ENCODE data around the gene DPH3. TPM values are rescaled to one million over a fixed set of nuclear protein-coding genes. Genes with fewer than 3 reads are reported as not detected.
A peak's percentile ranks its signal among the peaks of the same experiment; 100 is the strongest.

The DPH3 gene
- total RNA-seq, 1 donor from 2014 or later = 25.9 TPM

DNA sequence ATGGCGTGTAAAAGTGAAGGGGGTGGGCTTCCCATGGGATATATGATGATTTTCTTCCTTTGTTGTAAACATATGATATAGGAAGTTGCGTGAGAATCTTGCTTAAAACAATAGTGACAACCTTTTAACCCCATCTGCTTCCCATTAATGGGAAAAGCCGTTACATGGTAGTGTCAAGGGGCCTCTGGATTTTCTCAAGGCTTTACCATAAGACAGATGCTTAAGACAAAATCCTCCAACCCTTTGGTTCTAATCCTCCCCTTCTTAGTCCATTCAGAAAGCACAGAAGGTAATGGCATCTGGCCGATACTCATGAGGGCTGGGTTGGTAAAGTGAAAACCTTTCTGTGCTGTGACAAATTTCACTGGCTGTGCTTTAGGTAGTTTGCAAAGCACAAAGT is 25.0 kb downstream of the DPH3 start:
- no peak overlapping the region for H3K4me3 ChIP-seq
- H3K36me3 ChIP-seq = no peaks in the 10 kb centered on the region
- no peak overlapping the region for H3K27ac ChIP-seq (replicated peaks)
- no peaks in the 10 kb centered on the region for H3K9me3 ChIP-seq (replicated peaks)
- TF ChIP-seq, protein P1, sequence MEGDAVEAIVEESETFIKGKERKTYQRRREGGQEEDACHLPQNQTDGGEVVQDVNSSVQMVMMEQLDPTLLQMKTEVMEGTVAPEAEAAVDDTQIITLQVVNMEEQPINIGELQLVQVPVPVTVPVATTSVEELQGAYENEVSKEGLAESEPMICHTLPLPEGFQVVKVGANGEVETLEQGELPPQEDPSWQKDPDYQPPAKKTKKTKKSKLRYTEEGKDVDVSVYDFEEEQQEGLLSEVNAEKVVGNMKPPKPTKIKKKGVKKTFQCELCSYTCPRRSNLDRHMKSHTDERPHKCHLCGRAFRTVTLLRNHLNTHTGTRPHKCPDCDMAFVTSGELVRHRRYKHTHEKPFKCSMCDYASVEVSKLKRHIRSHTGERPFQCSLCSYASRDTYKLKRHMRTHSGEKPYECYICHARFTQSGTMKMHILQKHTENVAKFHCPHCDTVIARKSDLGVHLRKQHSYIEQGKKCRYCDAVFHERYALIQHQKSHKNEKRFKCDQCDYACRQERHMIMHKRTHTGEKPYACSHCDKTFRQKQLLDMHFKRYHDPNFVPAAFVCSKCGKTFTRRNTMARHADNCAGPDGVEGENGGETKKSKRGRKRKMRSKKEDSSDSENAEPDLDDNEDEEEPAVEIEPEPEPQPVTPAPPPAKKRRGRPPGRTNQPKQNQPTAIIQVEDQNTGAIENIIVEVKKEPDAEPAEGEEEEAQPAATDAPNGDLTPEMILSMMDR (IDR thresholded peaks at IDR 0.05; ENCODE audit: borderline replicate concordance) = no peak
- no peaks in the 10 kb centered on the region for H3K27me3 ChIP-seq (ENCODE audit: low read depth)
- intact Hi-C loops (cut with micrococcal nuclease) = loop anchor here (10.0 kb wide), 1 partner anchor 615 kb away; no protein-coding TSS in a partner anchor
- peaks cover 50% of the 10 kb centered on the region for H3K4me1 ChIP-seq
- DNase-seq = no peak

DNA sequence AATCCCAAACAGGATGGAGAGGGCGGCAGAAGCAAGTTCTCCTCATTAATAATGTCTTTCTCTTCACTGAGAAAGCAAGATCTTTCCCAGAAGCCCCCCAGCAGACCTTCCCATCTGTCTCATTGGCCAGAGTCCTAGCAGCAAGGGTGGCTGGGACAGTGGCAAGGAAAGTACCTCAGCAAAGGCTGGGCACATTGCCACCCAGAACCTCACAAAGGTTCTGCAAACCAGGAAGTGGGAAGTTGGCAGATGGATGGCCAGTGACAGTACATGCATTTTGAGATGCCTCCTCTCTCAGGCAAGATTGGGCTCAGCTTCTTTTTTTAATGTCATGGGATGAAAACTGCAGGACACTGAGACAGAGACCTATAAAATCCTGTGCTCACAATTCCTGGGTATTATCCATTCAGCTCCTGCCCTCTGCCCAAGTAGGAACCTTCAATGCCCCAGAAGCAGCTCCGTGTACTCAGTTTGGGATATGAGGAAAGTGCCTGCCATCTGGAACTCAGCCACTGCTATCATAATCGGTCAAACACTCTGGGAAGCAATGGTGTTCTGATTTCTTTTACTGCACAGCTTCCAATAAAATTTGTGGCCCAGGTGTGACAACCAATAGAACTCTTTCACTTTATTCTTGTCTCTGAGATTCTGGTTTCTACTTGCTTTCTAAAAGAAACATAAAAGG is 25.5 kb downstream of the DPH3 start:
- Histone ChIP-seq H3K36me3 (no peaks in the 10 kb centered on the region), H3K4me1 (peaks cover 44% of the 10 kb centered on the region), H3K27ac (replicated peaks) (no peak overlapping the region), H3K27me3 (ENCODE audit: low read depth) (no peaks in the 10 kb centered on the region), H3K9me3 (replicated peaks) (no peaks in the 10 kb centered on the region), H3K4me3 (no peak overlapping the region)
- intact Hi-C loops (cut with micrococcal nuclease) = no loop called here
- no peak for DNase-seq
- TF ChIP-seq, protein P1 (IDR thresholded peaks at IDR 0.05; ENCODE audit: borderline replicate concordance) = no peak

DNA sequence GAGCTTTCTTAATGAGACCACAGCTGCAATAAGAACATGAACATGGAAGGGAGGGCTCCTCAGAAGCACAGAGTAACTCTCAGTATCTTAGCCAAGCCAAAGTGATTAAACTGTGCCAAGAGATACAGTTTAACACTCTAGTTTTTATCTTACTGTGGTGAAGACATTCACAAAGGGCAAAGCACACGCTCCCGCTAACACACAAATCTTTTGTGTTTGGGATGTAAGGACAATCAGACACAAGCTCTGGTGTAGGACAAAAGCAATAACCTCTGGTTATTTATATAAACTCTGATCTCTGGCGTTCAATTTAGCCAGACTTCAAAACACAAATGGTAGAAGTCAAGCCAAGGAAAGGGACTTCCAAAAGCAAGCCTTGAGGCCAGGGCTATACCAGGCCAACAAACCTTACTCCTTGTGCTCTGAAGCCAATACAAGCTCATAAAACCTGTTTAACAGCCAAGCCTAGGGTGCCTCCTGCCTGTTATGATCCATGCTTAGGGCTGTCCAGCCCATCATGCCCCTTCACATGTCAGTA is 27.8 kb downstream of the DPH3 start:
- no peaks in the 10 kb centered on the region for H3K36me3 ChIP-seq
- DNase-seq = no peak
- peaks cover 36% of the 10 kb centered on the region for H3K4me1 ChIP-seq
- no peaks in the 10 kb centered on the region for H3K9me3 ChIP-seq (replicated peaks)
- H3K27me3 ChIP-seq (ENCODE audit: low read depth) = no peaks in the 10 kb centered on the region
- intact Hi-C loops (cut with micrococcal nuclease) = no loop called here
- H3K4me3 ChIP-seq = no peak overlapping the region
- H3K27ac ChIP-seq (replicated peaks) = peak overlapping the region; percentile 34
- TF ChIP-seq, protein P1 (IDR thresholded peaks at IDR 0.05; ENCODE audit: borderline replicate concordance) = no peak

DNA sequence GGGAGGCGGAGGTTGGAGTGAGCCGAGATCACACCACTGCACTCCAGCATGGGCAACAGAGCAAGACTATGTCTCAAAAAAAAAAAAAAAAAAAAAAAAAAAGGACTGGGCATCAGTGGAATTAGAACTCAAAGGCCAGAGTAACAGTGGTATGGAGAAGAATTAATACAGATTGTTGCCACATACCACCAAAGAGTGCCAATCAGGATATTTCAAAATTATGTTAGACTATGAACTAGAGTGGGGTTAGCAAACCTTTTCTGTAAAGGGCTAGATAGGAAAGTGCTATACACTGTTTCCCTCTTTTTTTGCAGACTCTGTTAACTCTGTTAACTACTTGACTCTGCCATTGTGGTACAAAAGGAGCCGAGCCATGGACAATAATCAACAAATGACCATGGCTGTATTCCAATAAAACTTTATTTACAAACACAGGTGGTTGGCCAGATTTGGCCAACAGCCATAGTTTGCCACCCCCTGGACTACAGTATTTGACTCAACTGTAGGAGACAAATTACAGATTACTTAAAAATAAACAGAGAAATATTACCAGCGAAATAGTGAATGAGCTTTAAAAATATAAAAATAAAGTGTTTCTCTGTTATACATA is 28.6 kb downstream of the DPH3 start:
- H3K27me3 ChIP-seq (ENCODE audit: low read depth) = no peaks in the 10 kb centered on the region
- no peaks in the 10 kb centered on the region for H3K9me3 ChIP-seq (replicated peaks)
- no peaks in the 10 kb centered on the region for H3K36me3 ChIP-seq
- TF ChIP-seq, protein P1 (IDR thresholded peaks at IDR 0.05; ENCODE audit: borderline replicate concordance) = no peak
- DNase-seq = no peak
- H3K4me1 ChIP-seq = peaks cover 36% of the 10 kb centered on the region
- intact Hi-C loops (cut with micrococcal nuclease) = no loop called here
- no peak overlapping the region for H3K27ac ChIP-seq (replicated peaks)
- no peak overlapping the region for H3K4me3 ChIP-seq

DNA sequence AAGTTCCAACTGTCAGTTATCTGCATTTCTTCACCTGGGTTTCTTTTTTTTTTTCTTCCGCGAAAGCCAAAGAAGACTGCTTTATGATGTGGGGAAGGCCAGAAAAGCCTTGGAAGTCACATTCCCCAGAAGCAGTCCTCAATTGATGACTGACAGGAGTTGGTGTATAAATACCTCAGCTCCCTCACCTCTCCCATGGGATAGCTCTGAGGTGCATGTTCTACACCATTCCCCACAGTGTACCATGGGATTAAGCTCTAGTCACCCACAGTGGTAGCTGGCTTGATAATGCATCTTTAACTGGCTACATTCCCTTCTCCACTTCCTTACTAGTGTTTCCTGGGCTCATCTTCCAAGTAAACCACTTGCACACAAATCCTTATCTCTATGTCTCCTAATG is 30.5 kb downstream of the DPH3 start:
- Histone ChIP-seq H3K27ac (replicated peaks) (no peak overlapping the region), H3K27me3 (ENCODE audit: low read depth) (no peaks in the 10 kb centered on the region), H3K4me3 (no peak overlapping the region), H3K9me3 (replicated peaks) (no peaks in the 10 kb centered on the region), H3K4me1 (peaks cover 25% of the 10 kb centered on the region), H3K36me3 (no peaks in the 10 kb centered on the region)
- DNase-seq = no peak
- intact Hi-C loops (cut with micrococcal nuclease) = no loop called here
- TF ChIP-seq, protein P1 (IDR thresholded peaks at IDR 0.05; ENCODE audit: borderline replicate concordance) = no peak
